ENCODE results near the gene KIAA0232.
"Not testable (repeated sequence)": the region's sequence is repeated elsewhere in the genome, so short reads cannot be mapped to it uniquely, and the experiment has no call there.

The KIAA0232 gene

GRCh38 chr4:6824071-6824470 is 41.5 kb downstream of the KIAA0232 start:
- peaks cover 5% of the 10 kb centered on the region for H3K36me3 ChIP-seq (ENCODE audit: control insufficient read depth, insufficient read depth, low read length)
- no peaks in the 10 kb centered on the region for H3K9me3 ChIP-seq (ENCODE audit: control insufficient read depth, insufficient read depth, low read length)
- H3K27me3 ChIP-seq (ENCODE audit: control insufficient read depth, insufficient read depth, low read length): no peaks in the 10 kb centered on the region
- H3K4me1 ChIP-seq (ENCODE audit: control insufficient read depth, insufficient read depth, low read length): no peaks in the 10 kb centered on the region
- H3K4me3 ChIP-seq (ENCODE audit: low read depth, low read length): no peak overlapping the region
- no peak overlapping the region for H3K9ac ChIP-seq (ENCODE audit: low read depth, low read length)

- no peaks in the 10 kb centered on the region for H3K9me3 ChIP-seq (ENCODE audit: control insufficient read depth, insufficient read depth, low read length)
- H3K27me3 ChIP-seq (ENCODE audit: control insufficient read depth, insufficient read depth, low read length): no peaks in the 10 kb centered on the region
- H3K9ac ChIP-seq (ENCODE audit: low read depth, low read length): no peak overlapping the region
- H3K36me3 ChIP-seq (ENCODE audit: control insufficient read depth, insufficient read depth, low read length): peaks cover 5% of the 10 kb centered on the region
- H3K4me3 ChIP-seq (ENCODE audit: low read depth, low read length): no peak overlapping the region
- H3K4me1 ChIP-seq (ENCODE audit: control insufficient read depth, insufficient read depth, low read length): no peaks in the 10 kb centered on the region
Measured at GRCh38 chr4:6824772-6825402, 42.4 kb downstream of the KIAA0232 start.

- H3K4me3 ChIP-seq (ENCODE audit: low read depth, low read length): no peak overlapping the region
- H3K27me3 ChIP-seq (ENCODE audit: control insufficient read depth, insufficient read depth, low read length): no peaks in the 10 kb centered on the region
- no peaks in the 10 kb centered on the region for H3K9me3 ChIP-seq (ENCODE audit: control insufficient read depth, insufficient read depth, low read length)
- no peaks in the 10 kb centered on the region for H3K4me1 ChIP-seq (ENCODE audit: control insufficient read depth, insufficient read depth, low read length)
- peaks cover 5% of the 10 kb centered on the region for H3K36me3 ChIP-seq (ENCODE audit: control insufficient read depth, insufficient read depth, low read length)
- no peak overlapping the region for H3K9ac ChIP-seq (ENCODE audit: low read depth, low read length)
Measured at GRCh38 chr4:6825403-6825802, 42.9 kb downstream of the KIAA0232 start.

GRCh38 chr4:6826781-6827508 is 44.4 kb downstream of the KIAA0232 start:
- H3K27me3 ChIP-seq (ENCODE audit: control insufficient read depth, insufficient read depth, low read length): no peaks in the 10 kb centered on the region
- no peak overlapping the region for H3K4me3 ChIP-seq (ENCODE audit: low read depth, low read length)
- no peak overlapping the region for H3K9ac ChIP-seq (ENCODE audit: low read depth, low read length)
- H3K4me1 ChIP-seq (ENCODE audit: control insufficient read depth, insufficient read depth, low read length): no peaks in the 10 kb centered on the region
- H3K36me3 ChIP-seq (ENCODE audit: control insufficient read depth, insufficient read depth, low read length): peaks cover 5% of the 10 kb centered on the region
- no peaks in the 10 kb centered on the region for H3K9me3 ChIP-seq (ENCODE audit: control insufficient read depth, insufficient read depth, low read length)

- Histone ChIP-seq H3K4me3 (ENCODE audit: low read depth, low read length) (no peak overlapping the region), H3K27me3 (ENCODE audit: control insufficient read depth, insufficient read depth, low read length) (no peaks in the 10 kb centered on the region), H3K4me1 (ENCODE audit: control insufficient read depth, insufficient read depth, low read length) (no peaks in the 10 kb centered on the region), H3K9ac (ENCODE audit: low read depth, low read length) (no peak overlapping the region), H3K36me3 (ENCODE audit: control insufficient read depth, insufficient read depth, low read length) (peaks cover 5% of the 10 kb centered on the region), H3K9me3 (ENCODE audit: control insufficient read depth, insufficient read depth, low read length) (no peaks in the 10 kb centered on the region)
Measured at GRCh38 chr4:6829086-6829485, 46.6 kb downstream of the KIAA0232 start.

- no peak overlapping the region for H3K9ac ChIP-seq (ENCODE audit: low read depth, low read length)
- no peak overlapping the region for H3K4me3 ChIP-seq (ENCODE audit: low read depth, low read length)
- H3K36me3 ChIP-seq (ENCODE audit: control insufficient read depth, insufficient read depth, low read length): no peaks in the 10 kb centered on the region
- no peaks in the 10 kb centered on the region for H3K9me3 ChIP-seq (ENCODE audit: control insufficient read depth, insufficient read depth, low read length)
- H3K27me3 ChIP-seq (ENCODE audit: control insufficient read depth, insufficient read depth, low read length): no peaks in the 10 kb centered on the region
- H3K4me1 ChIP-seq (ENCODE audit: control insufficient read depth, insufficient read depth, low read length): no peaks in the 10 kb centered on the region
Measured at GRCh38 chr4:6834867-6835266, 52.3 kb downstream of the KIAA0232 start.

GRCh38 chr4:6835616-6836015 is 53.1 kb downstream of the KIAA0232 start:
- H3K4me3 ChIP-seq (ENCODE audit: low read depth, low read length); H3K9ac ChIP-seq (ENCODE audit: low read depth, low read length); H3K4me1 ChIP-seq (ENCODE audit: control insufficient read depth, insufficient read depth, low read length); H3K9me3 ChIP-seq (ENCODE audit: control insufficient read depth, insufficient read depth, low read length); H3K27me3 ChIP-seq (ENCODE audit: control insufficient read depth, insufficient read depth, low read length); H3K36me3 ChIP-seq (ENCODE audit: control insufficient read depth, insufficient read depth, low read length): not testable (repeated sequence)

- not testable (repeated sequence) for H3K9me3 ChIP-seq (ENCODE audit: control insufficient read depth, insufficient read depth, low read length); H3K9ac ChIP-seq (ENCODE audit: low read depth, low read length)
Measured at GRCh38 chr4:6837106-6837505, 54.6 kb downstream of the KIAA0232 start.

GRCh38 chr4:6839579-6839978 is 57.1 kb downstream of the KIAA0232 start:
- Histone ChIP-seq H3K4me1 (ENCODE audit: control insufficient read depth, insufficient read depth, low read length) (no peaks in the 10 kb centered on the region), H3K4me3 (ENCODE audit: low read depth, low read length) (no peak overlapping the region), H3K36me3 (ENCODE audit: control insufficient read depth, insufficient read depth, low read length) (no peaks in the 10 kb centered on the region), H3K9ac (ENCODE audit: low read depth, low read length) (no peak overlapping the region), H3K9me3 (ENCODE audit: control insufficient read depth, insufficient read depth, low read length) (no peaks in the 10 kb centered on the region), H3K27me3 (ENCODE audit: control insufficient read depth, insufficient read depth, low read length) (no peaks in the 10 kb centered on the region)

More at GRCh38 chr4:6837106-6837505, 54.6 kb downstream of the KIAA0232 start:
- H3K4me1 ChIP-seq (ENCODE audit: control insufficient read depth, insufficient read depth, low read length); H3K27me3 ChIP-seq (ENCODE audit: control insufficient read depth, insufficient read depth, low read length); H3K4me3 ChIP-seq (ENCODE audit: low read depth, low read length); H3K36me3 ChIP-seq (ENCODE audit: control insufficient read depth, insufficient read depth, low read length): not testable (repeated sequence)

- no peak overlapping the region for H3K9ac ChIP-seq (ENCODE audit: low read depth, low read length)
- no peaks in the 10 kb centered on the region for H3K27me3 ChIP-seq (ENCODE audit: control insufficient read depth, insufficient read depth, low read length)
- no peak overlapping the region for H3K4me3 ChIP-seq (ENCODE audit: low read depth, low read length)
- no peaks in the 10 kb centered on the region for H3K9me3 ChIP-seq (ENCODE audit: control insufficient read depth, insufficient read depth, low read length)
- no peaks in the 10 kb centered on the region for H3K36me3 ChIP-seq (ENCODE audit: control insufficient read depth, insufficient read depth, low read length)
- no peaks in the 10 kb centered on the region for H3K4me1 ChIP-seq (ENCODE audit: control insufficient read depth, insufficient read depth, low read length)
Measured at GRCh38 chr4:6840062-6840976, 57.8 kb downstream of the KIAA0232 start.

- no peaks in the 10 kb centered on the region for H3K36me3 ChIP-seq (ENCODE audit: control insufficient read depth, insufficient read depth, low read length)
- H3K4me3 ChIP-seq (ENCODE audit: low read depth, low read length): no peak overlapping the region
- no peaks in the 10 kb centered on the region for H3K27me3 ChIP-seq (ENCODE audit: control insufficient read depth, insufficient read depth, low read length)
- peaks cover 24% of the 10 kb centered on the region for H3K4me1 ChIP-seq (ENCODE audit: control insufficient read depth, insufficient read depth, low read length)
- H3K9me3 ChIP-seq (ENCODE audit: control insufficient read depth, insufficient read depth, low read length): no peaks in the 10 kb centered on the region
- no peak overlapping the region for H3K9ac ChIP-seq (ENCODE audit: low read depth, low read length)
Measured at GRCh38 chr4:6845027-6845426, 62.5 kb downstream of the KIAA0232 start.
